ENCODE results near the gene ZNF536.

GRCh38 chr19:30567536-30568232, 195.5 kb downstream of the ZNF536 start:
- TF ChIP-seq EP300 (IDR thresholded peaks at IDR 0.05) (no peak), POLR2AphosphoS5 (IDR thresholded peaks at IDR 0.05) (no peak)
- TF ChIP-seq, protein P1, sequence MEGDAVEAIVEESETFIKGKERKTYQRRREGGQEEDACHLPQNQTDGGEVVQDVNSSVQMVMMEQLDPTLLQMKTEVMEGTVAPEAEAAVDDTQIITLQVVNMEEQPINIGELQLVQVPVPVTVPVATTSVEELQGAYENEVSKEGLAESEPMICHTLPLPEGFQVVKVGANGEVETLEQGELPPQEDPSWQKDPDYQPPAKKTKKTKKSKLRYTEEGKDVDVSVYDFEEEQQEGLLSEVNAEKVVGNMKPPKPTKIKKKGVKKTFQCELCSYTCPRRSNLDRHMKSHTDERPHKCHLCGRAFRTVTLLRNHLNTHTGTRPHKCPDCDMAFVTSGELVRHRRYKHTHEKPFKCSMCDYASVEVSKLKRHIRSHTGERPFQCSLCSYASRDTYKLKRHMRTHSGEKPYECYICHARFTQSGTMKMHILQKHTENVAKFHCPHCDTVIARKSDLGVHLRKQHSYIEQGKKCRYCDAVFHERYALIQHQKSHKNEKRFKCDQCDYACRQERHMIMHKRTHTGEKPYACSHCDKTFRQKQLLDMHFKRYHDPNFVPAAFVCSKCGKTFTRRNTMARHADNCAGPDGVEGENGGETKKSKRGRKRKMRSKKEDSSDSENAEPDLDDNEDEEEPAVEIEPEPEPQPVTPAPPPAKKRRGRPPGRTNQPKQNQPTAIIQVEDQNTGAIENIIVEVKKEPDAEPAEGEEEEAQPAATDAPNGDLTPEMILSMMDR (IDR thresholded peaks at IDR 0.05): no peak

All from sigmoid colon (tissue), 4 donors.